Lung (tissue), 12 donors: ENCODE results near the gene PROX1. TPM values are rescaled to one million over a fixed set of nuclear protein-coding genes. Genes with fewer than 3 reads are reported as not detected.

Experiments used
- ATAC-seq: fragments of 200-7000 bp; cut with Tn5 transposase; one replicate; pipeline ENCODE4 v1.9.1; 2020; ENCODE audit warnings: moderate number of reproducible peaks; ENCODE audit not compliant: insufficient read depth, low FRiP score
- DNase-seq, 3 donors: peaks; one replicate each; pipeline ENCODE4 v3.0.0-alpha.2; 2013 to 2017
- H3K27ac ChIP-seq, 2 donors: one replicate each; pipeline ENCODE4 v1.5.1; 2013; ENCODE audit warnings: mild to moderate bottlenecking in 2 of 2, moderate library complexity in 2 of 2, control low read depth in 1 of 2, inconsistent platforms in 1 of 2, low read depth in 1 of 2, low read length in 1 of 2
- H3K27me3 ChIP-seq, 3 donors: one replicate each; pipeline ENCODE4 v1.5.1; 2013; ENCODE audit warnings: low read length in 2 of 3; ENCODE audit not compliant: control insufficient read depth in 3 of 3, insufficient read depth in 3 of 3
- H3K36me3 ChIP-seq, 4 donors: one replicate each; pipeline ENCODE4 v1.5.1; 2013; ENCODE audit warnings: low read length in 4 of 4, mild to moderate bottlenecking in 1 of 4, moderate library complexity in 1 of 4; ENCODE audit not compliant: control insufficient read depth in 4 of 4, insufficient read depth in 4 of 4
- H3K4me1 ChIP-seq, 5 donors: one replicate each; pipeline ENCODE4 v1.5.1; 2013; ENCODE audit warnings: low read length in 5 of 5, mild to moderate bottlenecking in 2 of 5, moderate library complexity in 1 of 5; ENCODE audit not compliant: control insufficient read depth in 5 of 5, insufficient read depth in 5 of 5
- H3K4me3 ChIP-seq: one replicate; pipeline ENCODE4 v1.5.1; 2013; ENCODE audit warnings: mild to moderate bottlenecking, control low read depth, moderate library complexity
- H3K9ac ChIP-seq, 2 donors: one replicate each; pipeline ENCODE4 v1.5.1; 2013; ENCODE audit warnings: low read length in 2 of 2, control low read depth in 1 of 2; ENCODE audit not compliant: insufficient read depth in 1 of 2
- H3K9me3 ChIP-seq, 4 donors: one replicate each; pipeline ENCODE4 v1.5.1; 2013; ENCODE audit warnings: low read length in 3 of 4, mild to moderate bottlenecking in 1 of 4, moderate library complexity in 1 of 4; ENCODE audit not compliant: control insufficient read depth in 4 of 4, insufficient read depth in 3 of 4
- WGBS, 2 donors: extraction: QIAGEN DNeasy Blood & Tissue Kit; methylation state at CpG; one replicate each; pipeline ENCODE4 v1.1.7; 2013; 5-methylcytosine and 5-hydroxymethylcytosine counted together
- polyA plus RNA-seq, 2 donors: library from polyadenylated mRNA; stranded (reverse); fragments of 200-250 nt; gene quantifications; one replicate each; pipeline ENCODE4 v1.2.1, GENCODE V29; 2013
- total RNA-seq, 2 donors: library from RNA; depleted of rRNA in 1 of 2; stranded (reverse); fragments of >200 nt in 1 of 2; gene quantifications; one replicate each; pipeline ENCODE4 v1.2.1, GENCODE V29; 2014 to 2021
- TF ChIP-seq, protein P1 (sequence below): IDR thresholded peaks from 2 replicates; pipeline ENCODE4 v1.5.1; 2012; ENCODE audit warnings: mild to moderate bottlenecking; ENCODE audit errors: control extremely low read depth, extremely low read depth
- donor health status: control.
- donor health status: control.
- donor health status: Bipolar disorder and iron deficiency.
- donor health status: healthy.
- donor health status: DM: yes; HTN: yes; CAD: no.

Gene PROX1
- total and polyA plus RNA-seq, 4 donors = 0.33 to 10.1 (median 4.0) TPM

DNA sequence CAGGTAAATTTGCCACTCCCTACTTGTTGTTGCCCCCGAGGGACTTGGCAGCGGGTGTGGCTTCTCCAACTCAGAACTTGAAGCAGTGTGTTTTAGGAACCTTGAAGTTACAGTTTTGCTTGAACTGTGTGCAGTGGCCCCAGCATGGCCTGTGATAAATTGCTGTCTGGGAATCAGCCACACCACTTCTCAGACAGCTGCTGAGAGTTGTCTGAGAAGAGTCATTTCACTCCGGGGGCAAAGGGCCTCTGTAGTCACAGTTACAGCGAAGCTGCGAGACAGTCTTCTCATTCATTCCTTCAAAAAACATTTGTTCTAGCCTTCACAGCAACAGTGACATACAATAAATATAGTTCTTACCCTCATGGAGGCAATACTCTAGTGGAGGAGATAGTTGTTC lies 70.3 kb downstream of the PROX1 start:
- ATAC-seq (no peak), DNase-seq (no peak)
- H3K27ac ChIP-seq = no peak overlapping the region
- WGBS, 2 donors = 73 to 78% methylated on average over 5 of the region's 5 CpGs
- TF ChIP-seq, protein P1, sequence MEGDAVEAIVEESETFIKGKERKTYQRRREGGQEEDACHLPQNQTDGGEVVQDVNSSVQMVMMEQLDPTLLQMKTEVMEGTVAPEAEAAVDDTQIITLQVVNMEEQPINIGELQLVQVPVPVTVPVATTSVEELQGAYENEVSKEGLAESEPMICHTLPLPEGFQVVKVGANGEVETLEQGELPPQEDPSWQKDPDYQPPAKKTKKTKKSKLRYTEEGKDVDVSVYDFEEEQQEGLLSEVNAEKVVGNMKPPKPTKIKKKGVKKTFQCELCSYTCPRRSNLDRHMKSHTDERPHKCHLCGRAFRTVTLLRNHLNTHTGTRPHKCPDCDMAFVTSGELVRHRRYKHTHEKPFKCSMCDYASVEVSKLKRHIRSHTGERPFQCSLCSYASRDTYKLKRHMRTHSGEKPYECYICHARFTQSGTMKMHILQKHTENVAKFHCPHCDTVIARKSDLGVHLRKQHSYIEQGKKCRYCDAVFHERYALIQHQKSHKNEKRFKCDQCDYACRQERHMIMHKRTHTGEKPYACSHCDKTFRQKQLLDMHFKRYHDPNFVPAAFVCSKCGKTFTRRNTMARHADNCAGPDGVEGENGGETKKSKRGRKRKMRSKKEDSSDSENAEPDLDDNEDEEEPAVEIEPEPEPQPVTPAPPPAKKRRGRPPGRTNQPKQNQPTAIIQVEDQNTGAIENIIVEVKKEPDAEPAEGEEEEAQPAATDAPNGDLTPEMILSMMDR = no peak
- no peaks in the 10 kb centered on the region for H3K27me3 ChIP-seq
- no peak overlapping the region for H3K4me3 ChIP-seq
- no peaks in the 10 kb centered on the region for H3K36me3 ChIP-seq
- H3K9me3 ChIP-seq = no peaks in the 10 kb centered on the region
- H3K4me1 ChIP-seq = no peaks in the 10 kb centered on the region
- no peak overlapping the region for H3K9ac ChIP-seq

DNA sequence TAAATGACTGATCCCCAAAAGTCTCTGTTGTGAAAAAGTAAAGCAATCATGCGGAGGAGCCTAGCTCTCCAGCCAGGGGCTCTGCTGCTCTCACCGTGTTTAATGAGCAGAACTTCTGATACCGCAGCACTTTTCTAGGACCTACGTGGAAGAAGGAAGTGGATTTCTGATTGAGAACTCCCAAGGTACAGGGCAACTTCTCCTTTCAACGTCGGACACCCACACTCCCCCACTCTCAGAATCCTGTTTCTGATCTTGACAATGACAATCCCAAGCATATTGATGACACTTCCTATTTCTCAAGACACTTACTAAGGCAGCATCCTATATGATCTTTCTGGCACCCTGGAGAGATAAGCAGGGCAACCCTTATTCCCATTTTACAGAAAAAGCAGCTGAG lies 78.4 kb downstream of the PROX1 start:
- no peak overlapping the region for H3K27ac ChIP-seq
- H3K9ac ChIP-seq = no peak overlapping the region
- H3K9me3 ChIP-seq = no peaks in the 10 kb centered on the region
- ATAC-seq = no peak
- 52 to 54% methylated on average over 6 of the region's 6 CpGs for WGBS, 2 donors
- TF ChIP-seq, protein P1 = no peak
- peaks cover 0 to 25% (median 0%) of the 10 kb centered on the region in 3 donors for H3K27me3 ChIP-seq
- H3K4me1 ChIP-seq = no peaks in the 10 kb centered on the region
- DNase-seq = no peak
- H3K4me3 ChIP-seq = no peak overlapping the region
- no peaks in the 10 kb centered on the region for H3K36me3 ChIP-seq

DNA sequence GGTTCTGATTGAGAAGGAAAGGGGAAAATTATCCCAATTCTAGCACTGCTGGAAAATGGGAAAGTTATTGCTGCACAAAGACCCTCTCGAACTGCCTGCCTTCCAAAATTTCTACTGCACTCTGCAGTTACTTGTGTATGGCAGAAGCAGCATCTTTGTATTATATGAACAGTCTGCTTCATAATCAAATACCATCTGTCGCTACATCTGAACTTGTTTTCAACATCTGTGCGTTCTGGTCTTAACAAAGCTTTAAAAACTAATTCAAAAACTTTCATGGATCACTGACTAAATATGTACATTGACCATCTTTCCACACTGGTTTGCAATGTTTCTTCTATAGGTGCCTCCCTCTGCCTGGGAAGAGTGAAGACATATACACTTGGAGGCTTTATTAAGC lies 79.2 kb downstream of the PROX1 start:
- no peaks in the 10 kb centered on the region for H3K4me1 ChIP-seq
- H3K36me3 ChIP-seq = no peaks in the 10 kb centered on the region
- WGBS, 2 donors = 87% methylated on average over 3 of the region's 3 CpGs
- H3K9ac ChIP-seq = no peak overlapping the region
- ATAC-seq (no peak), DNase-seq (no peak)
- H3K4me3 ChIP-seq = no peak overlapping the region
- no peaks in the 10 kb centered on the region for H3K9me3 ChIP-seq
- no peak overlapping the region for H3K27ac ChIP-seq
- H3K27me3 ChIP-seq = peaks cover 0 to 25% (median 3%) of the 10 kb centered on the region in 3 donors
- TF ChIP-seq, protein P1 = no peak

DNA sequence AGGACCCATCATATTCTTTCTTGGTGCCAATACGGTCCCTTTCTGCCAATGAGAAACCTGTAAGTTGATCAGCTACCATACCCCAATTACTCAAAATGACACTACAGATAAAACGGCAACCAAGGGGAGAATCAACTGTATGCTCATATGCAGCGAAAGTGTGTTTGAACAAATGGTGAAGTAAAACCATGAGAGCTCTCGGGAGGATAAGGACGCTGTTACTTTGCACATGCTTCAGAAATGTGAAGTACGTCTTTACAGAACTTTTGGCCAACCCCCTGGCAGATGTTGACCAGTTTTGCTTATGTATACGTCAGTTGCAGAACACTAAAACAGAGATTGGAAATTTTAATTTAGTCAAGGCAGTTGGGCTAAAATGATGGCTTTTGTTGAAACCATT lies 79.6 kb downstream of the PROX1 start:
- ATAC-seq (no peak), DNase-seq (peak in 1 of 3 donors; percentile 9)
- H3K36me3 ChIP-seq = no peaks in the 10 kb centered on the region
- TF ChIP-seq, protein P1 = no peak
- 65 to 80% methylated on average over 7 of the region's 7 CpGs for WGBS, 2 donors
- H3K27me3 ChIP-seq = peaks cover 0 to 27% (median 6%) of the 10 kb centered on the region in 3 donors
- no peaks in the 10 kb centered on the region for H3K9me3 ChIP-seq
- no peak overlapping the region for H3K4me3 ChIP-seq
- no peak overlapping the region for H3K9ac ChIP-seq
- H3K4me1 ChIP-seq = no peaks in the 10 kb centered on the region
- H3K27ac ChIP-seq = no peak overlapping the region
